HepG2 (cell line): Measurements from ENCODE around the gene MSMP. TPM values are rescaled to one million over a fixed set of nuclear protein-coding genes. Genes with fewer than 3 reads are reported as not detected.

Experiments used
- ETV5 ChIP-seq: IDR thresholded peaks from 2 replicates; pipeline ENCODE4 v1.6.1; 2018; ENCODE audit warnings: missing biosample characterization, missing genetic modification reagents, inconsistent platforms, borderline replicate concordance
- FOXJ3 ChIP-seq: sonication (generic); formaldehyde crosslinking; IDR thresholded peaks from 2 replicates; pipeline ENCODE4 v1.4.0; 2020; ENCODE audit warnings: missing genetic modification reagents, mild to moderate bottlenecking, borderline replicate concordance
- MIER2 ChIP-seq: IDR thresholded peaks from 2 replicates; pipeline ENCODE4 v1.6.1; 2016; ENCODE audit warnings: missing biosample characterization, missing genetic modification reagents
- MTA1 ChIP-seq: sonication (generic); formaldehyde crosslinking; IDR thresholded peaks from 2 replicates; pipeline ENCODE4 v1.4.0; 2020; ENCODE audit warnings: missing genetic modification reagents, mild to moderate bottlenecking, borderline replicate concordance
- MTF1 ChIP-seq: sonication (generic); formaldehyde crosslinking; IDR thresholded peaks from 2 replicates; pipeline ENCODE4 v1.5.0; 2020; ENCODE audit warnings: missing genetic modification reagents
- POLR2AphosphoS5 ChIP-seq: IDR thresholded peaks from 2 replicates; pipeline ENCODE4 v1.6.1; 2012; ENCODE audit warnings: low read depth, low read length
- SALL2 ChIP-seq: sonication (generic); formaldehyde crosslinking; IDR thresholded peaks from 2 replicates; pipeline ENCODE4 v1.8.1; 2023; ENCODE audit warnings: mild to moderate bottlenecking, missing genetic modification reagents, inconsistent platforms
- SATB2 ChIP-seq: sonication (generic); formaldehyde crosslinking; IDR thresholded peaks from 2 replicates; pipeline ENCODE4 v1.5.0; 2020; ENCODE audit warnings: missing genetic modification reagents
- ZBTB3 ChIP-seq: sonication (generic); formaldehyde crosslinking; IDR thresholded peaks from 2 replicates; pipeline ENCODE4 v1.4.0; 2020; ENCODE audit warnings: low read depth, mild to moderate bottlenecking, moderate library complexity, missing genetic modification reagents, borderline replicate concordance
- ZFP90 ChIP-seq: sonication (generic); formaldehyde crosslinking; IDR thresholded peaks from 2 replicates; pipeline ENCODE4 v1.8.0; 2022; ENCODE audit warnings: missing genetic modification reagents, mild to moderate bottlenecking, inconsistent platforms, borderline replicate concordance
- ZFY ChIP-seq: sonication (generic); formaldehyde crosslinking; IDR thresholded peaks from 2 replicates; pipeline ENCODE4 v1.4.0; 2020; ENCODE audit warnings: missing genetic modification reagents
- ZMYM4 ChIP-seq: sonication (generic); formaldehyde crosslinking; IDR thresholded peaks from 2 replicates; pipeline ENCODE4 v1.8.1; 2023; ENCODE audit warnings: mild to moderate bottlenecking, missing genetic modification reagents
- ZNF350 ChIP-seq: sonication (generic); formaldehyde crosslinking; IDR thresholded peaks from 2 replicates; pipeline ENCODE4 v1.4.0; 2020; ENCODE audit warnings: mild to moderate bottlenecking, low read depth, missing genetic modification reagents, borderline replicate concordance
- ZNF367 ChIP-seq: sonication (generic); formaldehyde crosslinking; IDR thresholded peaks from 2 replicates; pipeline ENCODE4 v1.4.0; 2020; ENCODE audit warnings: missing genetic modification reagents, borderline replicate concordance
- ZNF552 ChIP-seq: sonication (generic); formaldehyde crosslinking; IDR thresholded peaks from 2 replicates; pipeline ENCODE4 v1.9.0; 2022; ENCODE audit warnings: missing genetic modification reagents, mild to moderate bottlenecking, borderline replicate concordance
- ZNF619 ChIP-seq: sonication (generic); formaldehyde crosslinking; IDR thresholded peaks from 2 replicates; pipeline ENCODE4 v1.4.0; 2020; ENCODE audit warnings: mild to moderate bottlenecking, missing genetic modification reagents
- ZNF737 ChIP-seq: sonication (generic); formaldehyde crosslinking; IDR thresholded peaks from 2 replicates; pipeline ENCODE4 v1.5.0; 2020; ENCODE audit warnings: missing genetic modification reagents, mild to moderate bottlenecking, borderline replicate concordance
- polyA plus RNA-seq, 8 experiments: library from polyadenylated mRNA; depleted of rRNA in 3 of 8; stranded (reverse) in 7 of 8; unstranded in 1 of 8; fragments of >200 nt; fragmentation: Illumina TruSeq in 4 of 8; extraction: Trizol in 4 of 8; gene quantifications; 2 replicates each; pipeline versions ENCODE4 v1.2.1 to v1.2.3, GENCODE V29; 2011 to 2016; ENCODE audit warnings: low read depth in 4 of 8, missing spikeins in 1 of 8, mixed read lengths in 1 of 8; ENCODE audit not compliant: insufficient read depth in 1 of 8
- total RNA-seq, 5 experiments: library from RNA; depleted of rRNA; stranded (reverse); fragments of >200 nt; fragmentation: Illumina TruSeq; extraction: Trizol; gene quantifications; 2 replicates each; pipeline ENCODE4 v1.2.3, GENCODE V29; 2016; ENCODE audit warnings: low read depth in 1 of 5
- TF ChIP-seq, protein P1 (sequence below): sonication (generic); formaldehyde crosslinking; IDR thresholded peaks from 2 replicates; pipeline ENCODE4 v1.5.1; 2020; ENCODE audit warnings: mild to moderate bottlenecking, missing genetic modification reagents
- TF ChIP-seq, protein P2 (sequence below): sonication (generic); formaldehyde crosslinking; IDR thresholded peaks from 2 replicates; pipeline ENCODE4 v1.9.0; 2021; ENCODE audit warnings: missing genetic modification reagents, mild to moderate bottlenecking, borderline replicate concordance
- TF ChIP-seq, protein P3 (sequence below): sonication (generic); formaldehyde crosslinking; IDR thresholded peaks from 2 replicates; pipeline ENCODE4 v1.4.0; 2020; ENCODE audit warnings: mild to moderate bottlenecking, missing genetic modification reagents
- TF ChIP-seq, protein P4 (sequence below): sonication (generic); formaldehyde crosslinking; conservative IDR thresholded peaks from 2 replicates; pipeline ENCODE4 v1.4.0; 2020; ENCODE audit warnings: missing genetic modification reagents
- TF ChIP-seq, protein P5 (sequence below): sonication (generic); formaldehyde crosslinking; IDR thresholded peaks from 2 replicates; pipeline ENCODE4 v1.5.1; 2020; ENCODE audit warnings: mild to moderate bottlenecking, missing genetic modification reagents, borderline replicate concordance

Gene MSMP
- total and polyA plus RNA-seq, 2 of the 13 experiments (the other 11 are each of a cell fraction or from before 2014, with no cell fraction given), result 0.24 to 0.46 TPM

DNA sequence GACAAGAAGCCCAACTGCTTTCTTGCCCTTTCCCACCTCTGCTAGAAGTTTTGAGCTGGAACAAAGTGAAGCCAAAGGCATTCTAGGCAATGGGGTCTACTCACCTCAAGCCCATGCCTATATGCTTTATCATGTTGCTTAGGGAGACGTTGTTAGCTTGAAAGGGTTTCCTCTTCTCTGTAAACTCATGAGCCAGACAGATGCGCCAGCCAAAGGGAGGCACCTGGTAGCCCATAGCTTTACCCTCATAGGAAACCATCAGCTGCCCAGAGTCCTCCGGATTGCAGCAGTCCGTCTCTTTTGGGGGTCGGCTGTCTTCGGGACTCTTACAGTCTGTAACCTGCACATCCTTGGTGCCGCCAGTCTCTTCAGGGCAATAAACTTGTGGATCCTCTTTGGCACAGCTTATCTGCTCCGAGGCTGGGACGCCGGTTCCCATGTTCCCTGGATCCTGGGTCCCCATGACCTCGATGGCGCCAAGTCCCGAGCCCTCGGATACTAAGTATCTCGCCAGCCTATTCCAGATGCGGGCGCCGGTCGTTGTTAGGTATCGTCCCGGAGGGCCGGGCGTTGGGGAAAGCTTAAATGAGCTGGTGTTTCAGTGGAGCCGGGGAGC, 5.7 kb downstream of the MSMP start (continued):
- TF ChIP-seq, protein P1, sequence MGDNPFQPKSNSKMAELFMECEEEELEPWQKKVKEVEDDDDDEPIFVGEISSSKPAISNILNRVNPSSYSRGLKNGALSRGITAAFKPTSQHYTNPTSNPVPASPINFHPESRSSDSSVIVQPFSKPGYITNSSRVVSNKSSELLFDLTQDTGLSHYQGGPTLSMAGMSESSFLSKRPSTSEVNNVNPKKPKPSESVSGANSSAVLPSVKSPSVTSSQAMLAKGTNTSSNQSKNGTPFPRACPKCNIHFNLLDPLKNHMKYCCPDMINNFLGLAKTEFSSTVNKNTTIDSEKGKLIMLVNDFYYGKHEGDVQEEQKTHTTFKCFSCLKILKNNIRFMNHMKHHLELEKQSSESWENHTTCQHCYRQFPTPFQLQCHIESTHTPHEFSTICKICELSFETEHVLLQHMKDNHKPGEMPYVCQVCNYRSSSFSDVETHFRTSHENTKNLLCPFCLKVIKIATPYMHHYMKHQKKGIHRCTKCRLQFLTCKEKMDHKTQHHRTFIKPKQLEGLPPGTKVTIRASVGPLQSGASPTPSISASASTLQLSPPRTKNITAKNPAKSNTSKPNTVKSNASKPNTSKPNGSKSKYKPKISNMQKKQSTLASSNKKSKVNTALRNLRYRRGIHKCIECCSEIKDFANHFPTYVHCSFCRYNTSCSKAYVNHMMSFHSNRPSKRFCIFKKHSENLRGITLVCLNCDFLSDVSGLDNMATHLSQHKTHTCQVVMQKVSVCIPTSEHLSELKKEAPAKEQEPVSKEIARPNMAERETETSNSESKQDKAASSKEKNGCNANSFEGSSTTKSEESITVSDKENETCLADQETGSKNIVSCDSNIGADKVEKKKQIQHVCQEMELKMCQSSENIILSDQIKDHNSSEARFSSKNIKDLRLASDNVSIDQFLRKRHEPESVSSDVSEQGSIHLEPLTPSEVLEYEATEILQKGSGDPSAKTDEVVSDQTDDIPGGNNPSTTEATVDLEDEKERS, result peak; percentile 13; the same call in 1 of the 2 replicates
- TF ChIP-seq MTA1 (no peak), SALL2 (CRISPR knock-in tag) (0 out of 2 replicates have a peak, but pooled peaks have one; percentile 34), ZNF367 (CRISPR knock-in tag) (0 out of 2 replicates have a peak, but pooled peaks have one; percentile 29), ZNF619 (CRISPR knock-in tag) (0 out of 2 replicates have a peak, but pooled peaks have one; percentile 30), ZFY (CRISPR knock-in tag) (no peak), ZMYM4 (CRISPR knock-in tag) (no peak), ZNF552 (CRISPR knock-in tag) (no peak), ZFP90 (CRISPR knock-in tag) (no peak), ETV5 (CRISPR knock-in tag) (no peak), ZBTB3 (CRISPR knock-in tag) (0 out of 2 replicates have a peak, but pooled peaks have one; percentile 5), ZNF350 (CRISPR knock-in tag) (no peak), FOXJ3 (CRISPR knock-in tag) (peak; percentile 35; the same call in 1 of the 2 replicates), ZNF737 (0 out of 2 replicates have a peak, but pooled peaks have one; percentile 56), MTF1 (CRISPR knock-in tag) (0 out of 2 replicates have a peak, but pooled peaks have one; percentile 43), POLR2AphosphoS5 (no peak), SATB2 (CRISPR knock-in tag) (no peak), MIER2 (no peak)
- TF ChIP-seq, protein P2, sequence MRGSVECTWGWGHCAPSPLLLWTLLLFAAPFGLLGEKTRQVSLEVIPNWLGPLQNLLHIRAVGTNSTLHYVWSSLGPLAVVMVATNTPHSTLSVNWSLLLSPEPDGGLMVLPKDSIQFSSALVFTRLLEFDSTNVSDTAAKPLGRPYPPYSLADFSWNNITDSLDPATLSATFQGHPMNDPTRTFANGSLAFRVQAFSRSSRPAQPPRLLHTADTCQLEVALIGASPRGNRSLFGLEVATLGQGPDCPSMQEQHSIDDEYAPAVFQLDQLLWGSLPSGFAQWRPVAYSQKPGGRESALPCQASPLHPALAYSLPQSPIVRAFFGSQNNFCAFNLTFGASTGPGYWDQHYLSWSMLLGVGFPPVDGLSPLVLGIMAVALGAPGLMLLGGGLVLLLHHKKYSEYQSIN (CRISPR knock-in tag), result no peak
- TF ChIP-seq, protein P3, sequence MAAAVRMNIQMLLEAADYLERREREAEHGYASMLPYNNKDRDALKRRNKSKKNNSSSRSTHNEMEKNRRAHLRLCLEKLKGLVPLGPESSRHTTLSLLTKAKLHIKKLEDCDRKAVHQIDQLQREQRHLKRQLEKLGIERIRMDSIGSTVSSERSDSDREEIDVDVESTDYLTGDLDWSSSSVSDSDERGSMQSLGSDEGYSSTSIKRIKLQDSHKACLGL (CRISPR knock-in tag), result 0 out of 2 replicates have a peak, but pooled peaks have one; percentile 19
- TF ChIP-seq, protein P4, sequence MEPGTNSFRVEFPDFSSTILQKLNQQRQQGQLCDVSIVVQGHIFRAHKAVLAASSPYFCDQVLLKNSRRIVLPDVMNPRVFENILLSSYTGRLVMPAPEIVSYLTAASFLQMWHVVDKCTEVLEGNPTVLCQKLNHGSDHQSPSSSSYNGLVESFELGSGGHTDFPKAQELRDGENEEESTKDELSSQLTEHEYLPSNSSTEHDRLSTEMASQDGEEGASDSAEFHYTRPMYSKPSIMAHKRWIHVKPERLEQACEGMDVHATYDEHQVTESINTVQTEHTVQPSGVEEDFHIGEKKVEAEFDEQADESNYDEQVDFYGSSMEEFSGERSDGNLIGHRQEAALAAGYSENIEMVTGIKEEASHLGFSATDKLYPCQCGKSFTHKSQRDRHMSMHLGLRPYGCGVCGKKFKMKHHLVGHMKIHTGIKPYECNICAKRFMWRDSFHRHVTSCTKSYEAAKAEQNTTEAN (CRISPR knock-in tag), result peak; percentile 59; the same call in 1 of the 2 replicates
- TF ChIP-seq, protein P5, sequence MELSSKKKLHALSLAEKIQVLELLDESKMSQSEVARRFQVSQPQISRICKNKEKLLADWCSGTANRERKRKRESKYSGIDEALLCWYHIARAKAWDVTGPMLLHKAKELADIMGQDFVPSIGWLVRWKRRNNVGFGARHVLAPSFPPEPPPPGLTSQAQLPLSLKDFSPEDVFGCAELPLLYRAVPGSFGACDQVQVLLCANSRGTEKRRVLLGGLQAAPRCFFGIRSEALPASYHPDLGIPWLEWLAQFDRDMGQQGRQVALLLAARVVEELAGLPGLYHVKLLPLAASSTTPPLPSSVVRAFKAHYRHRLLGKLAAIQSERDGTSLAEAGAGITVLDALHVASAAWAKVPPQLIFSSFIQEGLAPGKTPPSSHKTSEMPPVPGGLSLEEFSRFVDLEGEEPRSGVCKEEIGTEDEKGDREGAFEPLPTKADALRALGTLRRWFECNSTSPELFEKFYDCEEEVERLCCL (CRISPR knock-in tag), result no peak
